DMS79 (cell line): ENCODE data around the gene PAPLN.

ENCODE experiments used
- DNase-seq: peaks from one replicate; lab custom pipeline; 2025; lab: John Stamatoyannopoulos, UW

PAPLN gene

DNA sequence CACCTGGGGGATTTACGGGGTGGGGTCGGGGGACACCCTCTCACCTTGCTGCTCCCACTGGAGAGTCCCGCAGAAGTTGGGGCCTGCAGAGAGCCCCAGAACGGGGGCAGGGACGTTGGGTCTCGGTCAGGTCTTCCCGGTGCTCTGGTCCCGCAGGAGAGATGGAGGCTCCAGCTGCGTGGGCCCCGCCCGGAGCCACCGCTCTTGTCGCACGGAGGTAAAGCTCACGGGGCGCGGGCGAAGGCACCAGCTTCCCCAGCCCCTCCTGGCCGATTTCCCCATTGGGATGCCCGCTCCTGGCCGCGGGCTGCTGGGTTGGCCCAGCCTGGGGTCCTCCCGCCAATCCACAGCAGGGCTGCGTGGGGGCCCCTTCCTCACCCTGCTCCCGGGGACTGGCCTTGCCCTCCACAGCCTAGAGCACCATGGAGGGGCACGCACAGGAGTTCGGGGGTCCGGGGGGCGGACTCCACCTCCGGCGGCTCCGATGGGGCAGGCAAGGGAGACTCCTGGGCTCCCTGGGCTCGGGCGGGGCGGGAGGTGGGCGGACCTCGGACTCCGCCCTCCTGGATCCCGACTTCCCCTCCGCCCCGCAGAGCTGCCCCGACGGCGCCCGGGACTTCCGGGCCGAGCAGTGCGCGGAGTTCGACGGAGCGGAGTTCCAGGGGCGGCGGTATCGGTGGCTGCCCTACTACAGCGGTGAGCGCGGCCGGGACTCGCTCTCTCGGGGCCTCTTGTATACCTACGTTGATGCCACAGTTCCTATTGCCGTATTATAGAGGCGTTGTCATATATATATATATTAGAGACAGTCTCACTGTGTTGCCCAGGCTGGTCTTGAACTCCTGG lies 8.4 kb downstream of the PAPLN start:
- peak; percentile 28 for DNase-seq

GRCh38 chr14:73246387-73247150 lies 9.3 kb downstream of the PAPLN start:
- DNase-seq, result no peak

- DNase-seq, result no peak
These were observed 11.0 kb downstream of the PAPLN start for GRCh38 chr14:73248108-73248868.

GRCh38 chr14:73249108-73249507 lies 11.8 kb downstream of the PAPLN start:
- no peak for DNase-seq

DNA sequence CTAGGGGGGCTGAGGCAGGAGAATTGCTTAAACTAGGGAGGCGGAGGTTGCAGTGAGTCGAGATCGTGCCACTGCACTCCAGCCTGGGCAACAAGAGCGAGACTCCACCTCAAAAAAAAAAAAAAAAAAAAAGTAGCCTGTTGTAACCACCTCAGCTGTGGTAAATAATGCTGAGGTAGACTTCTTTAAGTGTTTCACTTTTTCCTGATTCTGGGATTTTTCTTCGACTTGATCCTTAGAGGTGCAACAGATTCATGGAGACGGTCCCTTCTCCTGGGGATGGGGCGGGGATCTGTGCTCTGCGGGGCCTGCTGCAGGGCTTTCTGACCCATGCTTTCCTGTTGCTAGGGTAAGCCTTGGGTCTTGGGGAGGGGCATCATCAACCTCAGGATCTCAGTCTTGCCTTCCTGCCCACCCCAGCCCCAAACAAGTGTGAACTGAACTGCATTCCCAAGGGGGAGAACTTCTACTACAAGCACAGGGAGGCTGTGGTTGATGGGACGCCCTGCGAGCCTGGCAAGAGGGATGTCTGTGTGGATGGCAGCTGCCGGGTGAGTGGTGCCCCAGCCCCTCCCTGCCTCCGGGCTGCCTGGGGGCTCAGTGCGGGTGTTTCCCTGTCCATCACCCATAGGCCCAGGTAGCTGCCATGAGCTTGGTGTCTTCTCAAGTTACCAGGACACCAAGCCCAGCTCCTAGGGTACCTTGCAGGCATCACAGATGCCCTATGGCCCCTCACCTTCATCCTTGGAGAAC lies 12.4 kb downstream of the PAPLN start:
- DNase-seq, result no peak

DNA sequence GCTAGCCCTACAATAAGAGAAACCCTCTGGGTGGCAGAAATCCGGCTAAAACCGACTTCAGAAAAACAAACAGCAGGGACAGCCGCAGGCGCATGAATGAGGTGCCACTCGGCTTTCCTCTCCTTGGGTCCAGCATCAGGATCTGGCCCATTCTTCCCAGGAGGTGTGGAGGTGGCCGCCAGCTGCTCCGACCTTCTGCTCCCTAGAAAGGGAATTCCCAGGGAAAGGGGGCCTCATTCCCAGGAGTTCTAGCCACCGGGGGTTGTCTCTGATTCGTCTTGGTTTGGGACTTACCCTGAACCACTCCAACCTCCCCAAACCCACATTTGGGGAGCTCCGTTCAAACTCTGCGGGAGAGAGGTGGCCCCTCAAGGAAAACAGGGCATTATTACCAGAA lies 13.0 kb downstream of the PAPLN start:
- DNase-seq, result no peak

DNA sequence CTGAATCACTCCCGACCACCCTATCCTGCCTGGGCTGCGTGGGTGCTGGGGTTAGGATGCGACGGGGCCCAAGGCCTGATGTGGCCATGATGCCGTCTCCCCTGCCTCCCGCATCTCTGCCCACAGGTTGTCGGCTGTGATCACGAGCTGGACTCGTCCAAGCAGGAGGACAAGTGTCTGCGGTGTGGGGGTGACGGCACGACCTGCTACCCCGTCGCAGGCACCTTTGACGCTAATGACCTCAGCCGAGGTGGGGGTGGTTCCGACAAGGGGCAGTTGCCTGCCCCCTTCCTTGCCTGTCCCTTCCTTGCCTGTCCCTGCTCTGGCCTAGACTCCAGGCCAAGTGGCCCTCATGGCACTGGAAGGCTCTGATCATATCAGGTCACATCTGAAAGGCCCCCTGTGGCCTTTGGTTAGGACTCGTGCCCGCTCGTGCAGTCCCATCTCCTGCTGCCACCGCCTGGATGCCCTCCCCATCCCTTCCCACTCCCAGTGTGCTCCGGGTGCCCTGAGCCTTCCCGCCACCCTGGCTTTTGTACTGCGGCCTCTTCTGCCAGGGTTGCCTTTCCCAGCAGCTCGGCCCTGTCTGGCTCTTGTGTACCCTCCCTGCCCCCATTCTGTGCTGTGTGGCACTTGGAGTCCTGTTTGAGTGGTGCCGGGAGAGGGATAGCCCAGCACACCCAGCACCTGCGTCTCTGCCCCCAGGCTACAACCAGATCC lies 13.6 kb downstream of the PAPLN start:
- DNase-seq, result peak; percentile 21

DNA sequence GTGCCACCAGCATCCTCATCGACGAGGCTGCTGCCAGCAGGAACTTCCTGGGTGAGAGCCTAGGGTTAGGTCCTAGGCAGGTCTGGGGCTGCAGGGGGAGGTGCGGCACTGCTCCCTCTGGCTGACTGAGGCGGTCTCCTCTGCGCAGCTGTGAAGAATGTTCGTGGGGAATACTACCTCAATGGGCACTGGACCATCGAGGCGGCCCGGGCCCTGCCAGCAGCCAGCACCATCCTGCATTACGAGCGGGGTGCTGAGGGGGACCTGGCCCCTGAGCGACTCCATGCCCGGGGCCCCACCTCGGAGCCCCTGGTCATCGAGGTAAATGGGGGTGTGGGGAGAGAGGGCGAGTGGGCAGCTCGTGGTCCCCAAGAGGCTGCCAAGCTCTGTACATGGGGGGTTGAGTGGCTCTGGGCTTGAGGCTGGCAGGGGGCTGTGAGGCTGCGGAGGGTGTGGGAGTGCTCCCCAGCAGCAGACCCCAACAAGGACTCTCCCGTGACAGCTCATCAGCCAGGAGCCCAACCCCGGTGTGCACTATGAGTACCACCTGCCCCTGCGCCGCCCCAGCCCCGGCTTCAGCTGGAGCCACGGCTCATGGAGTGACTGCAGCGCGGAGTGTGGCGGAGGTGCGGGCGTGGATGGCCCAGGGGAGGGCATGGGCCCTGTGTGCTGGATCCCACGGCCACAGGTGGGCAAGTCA lies 14.4 kb downstream of the PAPLN start:
- DNase-seq, result no peak

DNA sequence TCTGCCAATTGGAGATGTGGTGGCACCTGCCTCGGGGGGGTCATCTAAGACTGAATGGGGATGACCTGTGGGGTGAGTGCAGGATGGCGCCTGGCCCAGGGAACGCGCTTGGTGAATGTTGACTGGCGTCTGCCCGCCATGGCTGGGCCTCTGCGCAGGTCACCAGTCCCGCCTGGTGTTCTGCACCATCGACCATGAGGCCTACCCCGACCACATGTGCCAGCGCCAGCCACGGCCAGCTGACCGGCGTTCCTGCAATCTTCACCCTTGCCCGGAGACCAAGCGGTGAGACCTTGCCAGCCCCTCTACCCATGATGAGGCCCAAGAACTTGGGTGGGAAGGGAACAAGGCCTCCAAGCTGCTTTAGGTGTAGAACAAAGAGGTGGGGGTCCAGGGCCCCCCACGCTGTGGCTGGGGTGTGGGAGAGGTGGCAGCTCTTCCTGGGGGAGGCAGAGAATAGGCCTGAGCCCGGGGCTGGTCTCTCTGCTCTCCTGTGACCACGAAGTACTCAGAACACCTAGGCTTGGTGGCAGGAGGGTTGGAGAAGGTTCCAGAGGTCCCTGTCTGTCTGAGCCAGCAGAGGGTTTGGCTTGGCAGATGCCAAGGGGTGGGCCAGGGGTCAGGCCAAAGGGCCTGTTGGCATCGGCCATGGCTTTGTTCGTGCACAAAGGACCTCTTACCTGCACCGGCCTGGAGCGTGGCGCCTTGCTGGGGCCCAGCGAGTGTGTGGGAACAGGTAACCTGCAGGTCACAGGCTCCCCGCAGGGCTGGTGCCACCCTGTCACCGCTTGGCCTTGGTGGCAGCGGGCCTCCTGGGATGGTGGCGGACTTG lies 15.4 kb downstream of the PAPLN start:
- no peak for DNase-seq

DNA sequence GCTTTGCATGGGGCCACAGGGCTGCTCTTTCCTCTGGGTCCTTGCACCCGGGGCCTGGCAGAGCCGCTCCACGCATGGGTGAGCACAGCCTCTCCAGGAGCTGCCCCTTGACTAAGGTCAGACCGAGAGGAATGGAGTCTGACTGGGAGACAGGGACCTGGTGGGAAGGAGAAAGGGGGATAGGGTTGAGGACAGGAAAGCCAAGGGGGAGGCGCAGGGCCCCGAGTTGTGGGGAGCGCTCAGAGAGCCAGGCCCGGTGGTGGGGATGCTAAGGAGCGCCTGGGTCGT lies 16.0 kb downstream of the PAPLN start:
- no peak for DNase-seq

- no peak for DNase-seq
These were observed 16.4 kb downstream of the PAPLN start for GRCh38 chr14:73253721-73254120.

- DNase-seq, result no peak
These were observed 17.1 kb downstream of the PAPLN start for GRCh38 chr14:73254247-73255004.

GRCh38 chr14:73255005-73255400 lies 17.7 kb downstream of the PAPLN start:
- no peak for DNase-seq

GRCh38 chr14:73255693-73256225 lies 18.5 kb downstream of the PAPLN start:
- DNase-seq, result no peak

- DNase-seq, result no peak
These were observed 20.8 kb downstream of the PAPLN start for GRCh38 chr14:73258076-73258475.

GRCh38 chr14:73258845-73259611 lies 21.7 kb downstream of the PAPLN start:
- DNase-seq, result no peak

- DNase-seq, result no peak
These were observed 22.5 kb downstream of the PAPLN start for GRCh38 chr14:73259837-73260236.

DNA sequence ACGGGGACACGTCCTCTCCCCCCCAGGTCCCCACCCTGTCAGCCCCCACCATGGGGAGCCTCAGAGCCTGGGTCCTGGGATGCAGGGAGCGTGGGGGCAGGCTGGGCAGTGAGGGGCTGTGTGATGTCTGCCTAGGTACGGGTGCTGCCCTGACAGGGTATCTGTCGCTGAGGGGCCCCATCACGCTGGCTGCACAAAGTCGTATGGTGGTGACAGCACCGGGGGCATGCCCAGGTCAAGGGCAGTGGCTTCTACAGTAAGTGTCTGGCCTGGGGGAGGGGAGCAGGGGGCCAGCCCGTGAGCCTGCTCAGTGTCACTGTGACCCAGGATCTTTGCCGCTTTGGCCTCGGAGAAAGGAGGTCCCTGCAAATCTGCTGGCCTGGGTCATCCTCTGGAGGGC lies 23.3 kb downstream of the PAPLN start:
- DNase-seq, result no peak
